GM06990 (cell line): ENCODE data around the gene MAPKAP1.

ENCODE experiments used
- DNase-seq: peaks from one replicate; pipeline ENCODE4 v3.0.0-alpha.2; 2011; ENCODE audit not compliant: insufficient read length; ENCODE audit errors: extremely low read depth
- H3K27me3 ChIP-seq: replicated peaks from 2 replicates; pipeline ENCODE4 v1.6.0; 2011; ENCODE audit warnings: low read length; ENCODE audit not compliant: control insufficient read depth, insufficient read depth
- H3K36me3 ChIP-seq: 2 replicates; pipeline ENCODE4 v1.5.1; 2011; ENCODE audit warnings: low read length; ENCODE audit not compliant: control insufficient read depth, insufficient read depth
- H3K4me3 ChIP-seq: replicated peaks from 2 replicates; pipeline ENCODE4 v1.5.1; 2011; ENCODE audit warnings: low read depth, mild to moderate bottlenecking, control low read depth, low read length
- CTCF ChIP-seq: IDR thresholded peaks from 2 replicates; pipeline ENCODE4 v1.5.1; 2011; ENCODE audit warnings: low read length, control low read depth, mild to moderate bottlenecking, inconsistent platforms; ENCODE audit not compliant: insufficient read depth, poor library complexity, severe bottlenecking

Gene MAPKAP1

DNA sequence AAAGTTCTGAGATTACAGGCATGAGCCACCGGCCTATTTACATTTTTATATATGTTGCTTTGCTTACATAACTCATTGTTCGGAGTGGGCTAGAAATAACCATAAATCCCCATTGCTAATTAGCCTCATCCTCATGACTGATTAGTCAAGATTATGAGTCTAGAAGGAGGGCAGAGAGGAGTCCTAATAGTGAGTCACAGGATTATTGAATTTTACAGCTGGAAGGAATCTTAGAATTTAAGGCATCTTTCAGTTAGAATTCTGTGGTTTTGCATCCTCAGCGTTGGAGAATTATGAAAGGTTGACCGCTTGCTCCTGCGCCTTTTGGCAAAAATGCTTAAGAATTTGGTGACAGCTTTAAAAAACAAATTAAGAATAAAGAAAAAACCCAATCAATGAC lies 37.6 kb upstream of the MAPKAP1 start:
- Histone ChIP-seq H3K4me3 (no peak overlapping the region), H3K36me3 (no peaks in the 10 kb centered on the region), H3K27me3 (no peaks in the 10 kb centered on the region)
- no peak for DNase-seq
- no peak for TF ChIP-seq CTCF

- no peak overlapping the region for H3K4me3 ChIP-seq
- TF ChIP-seq CTCF, result no peak
- no peaks in the 10 kb centered on the region for H3K27me3 ChIP-seq
- H3K36me3 ChIP-seq, result no peaks in the 10 kb centered on the region
- DNase-seq, result no peak
Measured at GRCh38 chr9:125743682-125744428, 36.8 kb upstream of the MAPKAP1 start.

GRCh38 chr9:125742657-125743056 lies 35.6 kb upstream of the MAPKAP1 start:
- Histone ChIP-seq H3K27me3 (no peaks in the 10 kb centered on the region), H3K4me3 (no peak overlapping the region), H3K36me3 (no peaks in the 10 kb centered on the region)
- TF ChIP-seq CTCF, result no peak
- DNase-seq, result no peak

- Histone ChIP-seq H3K27me3 (no peaks in the 10 kb centered on the region), H3K36me3 (no peaks in the 10 kb centered on the region), H3K4me3 (no peak overlapping the region)
- TF ChIP-seq CTCF, result no peak
- no peak for DNase-seq
Measured at GRCh38 chr9:125739436-125739835, 32.4 kb upstream of the MAPKAP1 start.

GRCh38 chr9:125732562-125732961 lies 25.6 kb upstream of the MAPKAP1 start:
- no peaks in the 10 kb centered on the region for H3K36me3 ChIP-seq
- no peak overlapping the region for H3K4me3 ChIP-seq
- no peaks in the 10 kb centered on the region for H3K27me3 ChIP-seq
- no peak for DNase-seq
- no peak for TF ChIP-seq CTCF

DNA sequence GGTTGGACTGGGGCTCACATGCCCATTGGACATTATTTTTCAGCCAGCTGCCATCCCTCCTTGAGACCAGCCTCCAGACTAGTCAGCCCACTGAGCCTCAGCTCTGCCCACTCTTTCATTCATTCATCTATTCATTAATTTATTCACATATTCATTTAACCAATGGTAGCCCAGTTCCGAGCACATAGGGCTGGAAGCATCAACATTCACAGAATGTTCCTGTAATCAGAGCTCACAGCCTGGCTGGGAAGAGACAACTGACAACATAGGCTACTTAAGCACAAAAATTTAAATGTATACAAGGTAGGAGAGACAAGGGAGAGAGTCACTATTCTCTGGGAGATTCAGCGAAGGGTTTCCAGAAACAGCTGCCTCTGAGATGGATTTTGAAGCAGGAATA lies 23.2 kb upstream of the MAPKAP1 start:
- Histone ChIP-seq H3K27me3 (no peaks in the 10 kb centered on the region), H3K4me3 (no peak overlapping the region), H3K36me3 (no peaks in the 10 kb centered on the region)
- no peak for DNase-seq
- TF ChIP-seq CTCF, result no peak
